Activated CD8-positive, alpha-beta T cell treated with anti-CD3 and anti-CD28 coated beads for 36 hours (primary cell): Measurements from ENCODE around the gene LRFN5. TPM values are rescaled to one million over a fixed set of nuclear protein-coding genes. Genes with fewer than 3 reads are reported as not detected.

Source experiments
- ATAC-seq: fragments of 200-7000 bp; cut with Tn5 transposase; one replicate; pipeline ENCODE4 v1.10.0; 2021; ENCODE audit warnings: mild to moderate bottlenecking, moderate library complexity
- CTCF ChIA-PET: fragments of 350-600 bp; sonication (Branson Sonifier 250); formaldehyde crosslinking; loops from one replicate; lab custom pipeline; 2021; ENCODE audit warnings: antibody characterized with exemption; lab: Charles Lee
- POLR2A ChIA-PET: fragments of 350-600 bp; sonication (Branson Sonifier 250); formaldehyde crosslinking; loops from one replicate; lab custom pipeline; 2021; ENCODE audit warnings: antibody characterized with exemption; lab: Charles Lee
- DNase-seq: peaks from one replicate; pipeline ENCODE4 v3.0.0-alpha.2; 2020
- H3K27ac Mint-ChIP-seq: one replicate; pipeline ENCODE4 v1.8.0; 2021; ENCODE audit warnings: mild to moderate bottlenecking, mixed read lengths
- H3K27me3 Mint-ChIP-seq: one replicate; pipeline ENCODE4 v1.8.0; 2021; ENCODE audit warnings: mixed read lengths
- H3K36me3 Mint-ChIP-seq: one replicate; pipeline ENCODE4 v1.8.0; 2021; ENCODE audit warnings: low read depth, mixed read lengths
- H3K4me1 Mint-ChIP-seq: one replicate; pipeline ENCODE4 v1.8.0; 2021; ENCODE audit warnings: low read depth, mixed read lengths
- H3K4me3 Mint-ChIP-seq: one replicate; pipeline ENCODE4 v1.8.0; 2021; ENCODE audit warnings: mild to moderate bottlenecking, moderate library complexity, mixed read lengths
- H3K9me3 Mint-ChIP-seq: one replicate; pipeline ENCODE4 v1.8.0; 2021; ENCODE audit warnings: mixed read lengths
- intact Hi-C: fragments of 100-400 bp; cut with micrococcal nuclease; formaldehyde crosslinking; loops from one replicate; pipeline ENCODE4 v1.10.0; 2022
- total RNA-seq, 2 experiments: library from RNA; stranded (reverse); gene quantifications; one replicate each; pipeline ENCODE4 v1.2.3, GENCODE V29; 2021
- TF ChIP-seq, protein P1 (sequence below): fragments of 200-600 bp; IDR thresholded peaks from one replicate; pipeline ENCODE4 v1.8.0; 2022; ENCODE audit warnings: antibody characterized with exemption, mild to moderate bottlenecking

The LRFN5 gene
- total RNA-seq, 2 experiments from 2014 or later: not detected

DNA sequence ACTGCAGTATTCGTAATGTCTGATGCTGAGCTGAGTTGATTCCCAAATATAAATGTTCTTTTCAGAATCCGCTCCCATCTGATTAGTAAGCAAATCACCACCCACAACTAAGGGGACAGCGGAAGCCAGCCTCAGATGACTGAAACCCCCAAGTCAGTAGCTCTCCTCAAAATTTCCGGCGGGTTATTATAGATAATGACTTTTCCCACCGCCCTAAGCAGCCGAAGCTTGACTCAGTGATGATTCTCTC lies 469 bp upstream of the LRFN5 start:
- Mint-ChIP-seq H3K4me3 (peak overlapping the region; percentile 18), H3K27ac (no peak overlapping the region), H3K27me3 (peaks cover 65% of the 10 kb centered on the region), H3K36me3 (no peaks in the 10 kb centered on the region), H3K4me1 (peaks cover 22% of the 10 kb centered on the region), H3K9me3 (no peaks in the 10 kb centered on the region)
- DNase-seq (no peak), ATAC-seq (no peak)
- TF ChIP-seq, protein P1, sequence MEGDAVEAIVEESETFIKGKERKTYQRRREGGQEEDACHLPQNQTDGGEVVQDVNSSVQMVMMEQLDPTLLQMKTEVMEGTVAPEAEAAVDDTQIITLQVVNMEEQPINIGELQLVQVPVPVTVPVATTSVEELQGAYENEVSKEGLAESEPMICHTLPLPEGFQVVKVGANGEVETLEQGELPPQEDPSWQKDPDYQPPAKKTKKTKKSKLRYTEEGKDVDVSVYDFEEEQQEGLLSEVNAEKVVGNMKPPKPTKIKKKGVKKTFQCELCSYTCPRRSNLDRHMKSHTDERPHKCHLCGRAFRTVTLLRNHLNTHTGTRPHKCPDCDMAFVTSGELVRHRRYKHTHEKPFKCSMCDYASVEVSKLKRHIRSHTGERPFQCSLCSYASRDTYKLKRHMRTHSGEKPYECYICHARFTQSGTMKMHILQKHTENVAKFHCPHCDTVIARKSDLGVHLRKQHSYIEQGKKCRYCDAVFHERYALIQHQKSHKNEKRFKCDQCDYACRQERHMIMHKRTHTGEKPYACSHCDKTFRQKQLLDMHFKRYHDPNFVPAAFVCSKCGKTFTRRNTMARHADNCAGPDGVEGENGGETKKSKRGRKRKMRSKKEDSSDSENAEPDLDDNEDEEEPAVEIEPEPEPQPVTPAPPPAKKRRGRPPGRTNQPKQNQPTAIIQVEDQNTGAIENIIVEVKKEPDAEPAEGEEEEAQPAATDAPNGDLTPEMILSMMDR: no peak
- intact Hi-C loops: no loop called here
- CTCF ChIA-PET: no interaction called here
- POLR2A ChIA-PET: no interaction called here

DNA sequence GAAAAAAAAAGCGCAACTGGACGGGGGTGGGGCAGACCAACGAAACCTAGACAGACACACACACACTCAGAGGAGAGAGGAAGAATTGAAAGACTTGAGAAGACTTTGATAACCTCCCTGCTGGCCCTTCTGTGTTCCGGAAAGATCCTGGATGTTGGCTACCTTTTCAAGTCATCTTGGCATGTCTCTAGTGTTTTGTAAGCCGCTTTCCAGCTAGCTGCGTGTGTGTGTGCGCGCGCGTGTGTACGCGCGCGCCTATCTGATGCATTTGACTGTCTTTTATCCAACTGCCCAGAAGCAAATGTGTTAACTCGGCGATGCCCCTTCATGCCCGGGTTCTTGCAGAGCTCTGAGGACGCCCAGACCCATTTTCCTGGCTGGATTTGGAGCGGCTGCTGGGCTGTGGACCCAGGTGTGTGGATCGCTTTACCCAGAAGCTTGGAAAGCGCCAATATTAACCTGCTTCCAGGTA lies 664 bp downstream of the LRFN5 start:
- Mint-ChIP-seq H3K36me3 (no peaks in the 10 kb centered on the region), H3K27me3 (peaks cover 72% of the 10 kb centered on the region), H3K27ac (no peak overlapping the region), H3K4me3 (peak overlapping the region; percentile 42), H3K4me1 (peaks cover 22% of the 10 kb centered on the region), H3K9me3 (no peaks in the 10 kb centered on the region)
- intact Hi-C loops: no loop called here
- DNase-seq: no peak
- ATAC-seq: peak; percentile 8
- TF ChIP-seq, protein P1: no peak
- ChIA-PET POLR2A (no interaction called here), CTCF (interaction anchor here (0.8 kb wide), 1 partner anchor 218 kb away, joined by 3 read pairs; no protein-coding TSS in a partner anchor)

DNA sequence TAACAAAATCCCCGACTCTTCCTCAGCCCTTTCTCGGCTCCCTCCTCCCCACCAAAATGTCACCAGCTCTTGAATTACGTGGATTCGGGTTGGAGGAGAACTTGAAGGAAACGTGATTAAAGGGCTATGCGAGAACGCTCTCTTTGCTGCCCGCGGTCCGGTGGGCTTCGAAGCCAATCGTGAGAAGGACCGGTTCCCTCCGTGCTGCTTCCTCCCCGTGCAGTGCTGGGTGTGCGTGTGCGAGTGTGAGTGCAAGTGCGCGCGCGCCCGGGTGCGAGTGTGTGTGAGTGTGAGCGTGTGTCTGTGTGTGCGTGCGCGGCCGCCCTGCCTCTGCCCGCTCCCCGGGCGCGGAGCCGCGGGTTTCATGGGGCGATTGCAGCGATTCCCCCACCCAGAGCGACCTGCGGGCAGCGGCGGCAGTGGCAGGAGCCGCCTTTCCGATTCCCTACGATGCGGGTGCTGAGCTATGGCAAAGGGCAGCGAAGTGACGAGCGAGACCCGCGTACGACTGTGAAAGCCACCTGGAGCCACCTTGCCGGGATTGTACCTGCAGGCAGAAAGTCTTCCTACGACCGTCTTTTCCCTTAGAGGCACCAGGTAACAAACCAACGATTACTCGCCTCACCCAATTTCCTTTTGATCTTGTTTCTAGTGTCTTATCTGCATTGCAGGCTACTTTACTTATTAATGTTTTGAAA lies 1.4 kb downstream of the LRFN5 start:
- TF ChIP-seq, protein P1: no peak
- no peak overlapping the region for H3K4me3 Mint-ChIP-seq
- H3K27ac Mint-ChIP-seq: no peak overlapping the region
- ChIA-PET CTCF (interaction anchor here (0.8 kb wide), 1 partner anchor 217 kb away, joined by 3 read pairs; no protein-coding TSS in a partner anchor), POLR2A (no interaction called here)
- no peaks in the 10 kb centered on the region for H3K36me3 Mint-ChIP-seq
- H3K27me3 Mint-ChIP-seq: peaks cover 69% of the 10 kb centered on the region
- no peak for DNase-seq
- H3K4me1 Mint-ChIP-seq: peaks cover 22% of the 10 kb centered on the region
- H3K9me3 Mint-ChIP-seq: no peaks in the 10 kb centered on the region
- intact Hi-C loops: no loop called here
- no peak for ATAC-seq

DNA sequence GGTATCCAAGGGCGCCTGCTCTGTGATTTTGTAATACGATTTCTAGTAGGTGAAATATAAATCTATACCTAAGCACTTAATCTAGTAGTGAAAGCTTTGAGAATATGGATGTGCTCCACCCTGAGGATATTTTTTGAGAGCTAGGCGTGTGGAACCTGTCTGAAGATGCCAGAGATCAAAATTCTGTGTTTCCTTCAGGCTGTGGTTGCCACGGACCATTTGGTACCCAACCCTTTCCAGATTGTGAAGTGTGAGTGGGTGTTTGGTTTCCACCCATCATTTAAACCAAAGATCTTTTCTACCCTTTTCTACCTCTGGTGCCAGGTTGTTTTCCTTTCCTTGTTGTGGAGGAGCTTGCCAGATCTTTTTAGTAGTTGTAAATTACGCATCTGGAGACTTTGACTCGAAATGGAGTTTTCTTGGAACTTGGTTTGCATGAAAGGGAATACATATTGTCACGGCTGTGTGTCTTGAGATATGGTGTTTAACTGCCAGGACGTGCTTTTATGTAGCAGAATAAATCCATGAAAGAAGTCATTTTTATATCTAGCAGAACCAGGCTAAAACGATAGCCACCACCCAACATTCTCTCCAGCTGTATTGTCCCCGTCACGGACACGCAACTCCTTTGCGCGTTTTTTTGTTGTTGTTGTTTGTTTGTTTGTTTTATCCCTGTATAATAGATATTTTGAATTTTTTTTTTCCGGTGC lies 2.2 kb downstream of the LRFN5 start:
- DNase-seq (no peak), ATAC-seq (no peak)
- H3K27ac Mint-ChIP-seq: no peak overlapping the region
- peaks cover 67% of the 10 kb centered on the region for H3K27me3 Mint-ChIP-seq
- TF ChIP-seq, protein P1: no peak
- H3K9me3 Mint-ChIP-seq: no peaks in the 10 kb centered on the region
- H3K4me3 Mint-ChIP-seq: no peak overlapping the region
- intact Hi-C loops: no loop called here
- ChIA-PET CTCF (no interaction called here), POLR2A (no interaction called here)
- H3K36me3 Mint-ChIP-seq: no peaks in the 10 kb centered on the region
- H3K4me1 Mint-ChIP-seq: peaks cover 22% of the 10 kb centered on the region

DNA sequence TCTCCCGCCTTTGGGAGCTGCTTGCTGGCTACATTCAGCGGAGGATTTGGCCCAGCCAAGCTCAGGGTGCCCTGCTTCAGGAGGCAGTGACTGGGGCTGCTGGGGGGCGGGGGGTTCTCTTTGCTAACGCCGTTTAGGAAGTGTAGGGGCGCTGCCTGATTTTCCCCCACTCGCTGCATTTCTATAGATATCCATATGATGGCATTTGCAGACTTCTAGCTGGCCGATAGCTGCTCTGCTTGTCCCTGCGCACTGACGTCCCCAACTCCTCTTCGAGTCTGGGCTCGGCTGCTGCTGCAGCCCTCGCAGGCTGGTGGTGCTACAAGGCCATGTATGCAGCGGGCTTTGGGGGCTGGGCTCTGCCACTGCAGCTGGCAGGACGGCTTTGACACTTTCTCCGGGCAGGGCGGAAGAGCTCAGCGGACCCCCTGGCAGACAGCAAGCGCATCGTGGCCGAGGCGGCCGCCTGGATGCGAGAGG lies 3.1 kb downstream of the LRFN5 start:
- ChIA-PET POLR2A (no interaction called here), CTCF (no interaction called here)
- H3K27me3 Mint-ChIP-seq: peaks cover 60% of the 10 kb centered on the region
- H3K4me3 Mint-ChIP-seq: no peak overlapping the region
- peak; percentile 25 for DNase-seq
- no peak overlapping the region for H3K27ac Mint-ChIP-seq
- peaks cover 22% of the 10 kb centered on the region for H3K4me1 Mint-ChIP-seq
- no peak for ATAC-seq
- H3K36me3 Mint-ChIP-seq: no peaks in the 10 kb centered on the region
- intact Hi-C loops: no loop called here
- TF ChIP-seq, protein P1: no peak
- no peaks in the 10 kb centered on the region for H3K9me3 Mint-ChIP-seq
